HCT116 (cell line): ENCODE data around the gene KIRREL3.

ENCODE experiments used
- CEBPB ChIP-seq: IDR thresholded peaks from 2 replicates; pipeline ENCODE4 v1.6.1; 2012; ENCODE audit warnings: low read depth
- EZH2 ChIP-seq: fragments of 200-600 bp; sonication (generic); IDR thresholded peaks from 2 replicates; pipeline ENCODE4 v1.6.1; 2017; ENCODE audit warnings: antibody characterized with exemption, mixed run types
- EZH2phosphoT487 ChIP-seq: fragments of 200-600 bp; IDR thresholded peaks from 2 replicates; pipeline ENCODE4 v1.6.1; 2018; ENCODE audit warnings: antibody characterized with exemption, borderline replicate concordance
- FOSL1 ChIP-seq: IDR thresholded peaks from 2 replicates; pipeline ENCODE4 v1.6.1; 2012; ENCODE audit warnings: low read depth
- POLR2A ChIP-seq: IDR thresholded peaks from 2 replicates; pipeline ENCODE4 v1.7.0; 2011; ENCODE audit warnings: borderline replicate concordance; ENCODE audit not compliant: insufficient read depth, insufficient read length; ENCODE audit errors: extremely low read depth
- POLR2AphosphoS5 ChIP-seq: IDR thresholded peaks from 2 replicates; pipeline ENCODE4 v1.6.1; 2011; ENCODE audit warnings: mild to moderate bottlenecking, low read depth, low read length, moderate library complexity
- RAD21 ChIP-seq: IDR thresholded peaks from 2 replicates; pipeline ENCODE4 v1.6.1; 2012; ENCODE audit warnings: low read depth, mild to moderate bottlenecking
- TCF7L2 ChIP-seq: IDR thresholded peaks from 2 replicates; pipeline ENCODE4 v1.7.0; 2011; ENCODE audit warnings: borderline replicate concordance, inconsistent platforms; ENCODE audit not compliant: insufficient read depth, insufficient read length; ENCODE audit errors: extremely low read depth
- ZNF274 ChIP-seq: fragments of 200-500 bp; sonication (Bioruptor generic); IDR thresholded peaks from 2 replicates; pipeline ENCODE4 v1.6.1; 2014; ENCODE audit warnings: mild to moderate bottlenecking, low read depth, low read length, inconsistent platforms
- TF ChIP-seq, protein P1 (sequence below): IDR thresholded peaks from 2 replicates; pipeline ENCODE4 v1.6.1; 2011; ENCODE audit warnings: mild to moderate bottlenecking, low read length, moderate library complexity; ENCODE audit not compliant: insufficient replicate concordance; ENCODE audit errors: extremely low read depth
- TF ChIP-seq, protein P2 (sequence below), 3 experiments: fragments of 200-600 bp in 1 of 3; sonication (generic) in 1 of 3; IDR thresholded peaks in 2 of 3; conservative IDR thresholded peaks in 1 of 3; 2 replicates each; pipeline ENCODE4 v1.5.1; 2012 to 2017; ENCODE audit warnings: low read depth in 2 of 3, low read length in 2 of 3, antibody characterized with exemption in 1 of 3, borderline replicate concordance in 1 of 3, control low read depth in 1 of 3, mild to moderate bottlenecking in 1 of 3, mixed read lengths in 1 of 3, mixed run types in 1 of 3, moderate library complexity in 1 of 3; ENCODE audit not compliant: insufficient read depth in 1 of 3
- TF ChIP-seq, protein P3 (sequence below): IDR thresholded peaks from 2 replicates; pipeline ENCODE4 v1.6.1; 2012; ENCODE audit warnings: low read depth
- TF ChIP-seq, protein P4 (sequence below): IDR thresholded peaks from 2 replicates; pipeline ENCODE4 v1.6.1; 2012

DNA sequence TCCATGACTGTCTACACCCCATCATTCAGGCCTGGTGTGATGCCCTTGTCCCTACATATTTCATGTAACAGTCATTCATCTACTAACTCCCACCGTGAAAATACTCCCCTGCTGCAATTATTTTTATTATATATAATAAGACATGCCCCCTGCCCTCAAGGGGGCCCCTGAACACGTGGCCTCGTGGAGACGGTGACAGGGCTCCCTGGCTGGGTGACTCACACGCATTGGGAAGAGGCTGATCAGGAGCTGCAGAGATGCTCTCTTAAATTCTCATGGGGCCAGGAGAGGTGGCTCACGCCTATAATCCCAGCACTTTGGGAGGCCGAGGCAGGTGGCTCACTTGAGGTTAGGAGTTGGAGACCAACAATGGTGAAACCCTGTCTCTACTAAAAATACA, 556.5 kb downstream of the KIRREL3 start:
- TF ChIP-seq EZH2phosphoT487, result no peak
- no peak for TF ChIP-seq POLR2A
- TF ChIP-seq, protein P1, sequence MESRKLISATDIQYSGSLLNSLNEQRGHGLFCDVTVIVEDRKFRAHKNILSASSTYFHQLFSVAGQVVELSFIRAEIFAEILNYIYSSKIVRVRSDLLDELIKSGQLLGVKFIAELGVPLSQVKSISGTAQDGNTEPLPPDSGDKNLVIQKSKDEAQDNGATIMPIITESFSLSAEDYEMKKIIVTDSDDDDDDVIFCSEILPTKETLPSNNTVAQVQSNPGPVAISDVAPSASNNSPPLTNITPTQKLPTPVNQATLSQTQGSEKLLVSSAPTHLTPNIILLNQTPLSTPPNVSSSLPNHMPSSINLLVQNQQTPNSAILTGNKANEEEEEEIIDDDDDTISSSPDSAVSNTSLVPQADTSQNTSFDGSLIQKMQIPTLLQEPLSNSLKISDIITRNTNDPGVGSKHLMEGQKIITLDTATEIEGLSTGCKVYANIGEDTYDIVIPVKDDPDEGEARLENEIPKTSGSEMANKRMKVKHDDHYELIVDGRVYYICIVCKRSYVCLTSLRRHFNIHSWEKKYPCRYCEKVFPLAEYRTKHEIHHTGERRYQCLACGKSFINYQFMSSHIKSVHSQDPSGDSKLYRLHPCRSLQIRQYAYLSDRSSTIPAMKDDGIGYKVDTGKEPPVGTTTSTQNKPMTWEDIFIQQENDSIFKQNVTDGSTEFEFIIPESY, result no peak
- TF ChIP-seq POLR2AphosphoS5, result no peak
- TF ChIP-seq RAD21, result no peak
- TF ChIP-seq EZH2, result no peak
- TF ChIP-seq, protein P2, sequence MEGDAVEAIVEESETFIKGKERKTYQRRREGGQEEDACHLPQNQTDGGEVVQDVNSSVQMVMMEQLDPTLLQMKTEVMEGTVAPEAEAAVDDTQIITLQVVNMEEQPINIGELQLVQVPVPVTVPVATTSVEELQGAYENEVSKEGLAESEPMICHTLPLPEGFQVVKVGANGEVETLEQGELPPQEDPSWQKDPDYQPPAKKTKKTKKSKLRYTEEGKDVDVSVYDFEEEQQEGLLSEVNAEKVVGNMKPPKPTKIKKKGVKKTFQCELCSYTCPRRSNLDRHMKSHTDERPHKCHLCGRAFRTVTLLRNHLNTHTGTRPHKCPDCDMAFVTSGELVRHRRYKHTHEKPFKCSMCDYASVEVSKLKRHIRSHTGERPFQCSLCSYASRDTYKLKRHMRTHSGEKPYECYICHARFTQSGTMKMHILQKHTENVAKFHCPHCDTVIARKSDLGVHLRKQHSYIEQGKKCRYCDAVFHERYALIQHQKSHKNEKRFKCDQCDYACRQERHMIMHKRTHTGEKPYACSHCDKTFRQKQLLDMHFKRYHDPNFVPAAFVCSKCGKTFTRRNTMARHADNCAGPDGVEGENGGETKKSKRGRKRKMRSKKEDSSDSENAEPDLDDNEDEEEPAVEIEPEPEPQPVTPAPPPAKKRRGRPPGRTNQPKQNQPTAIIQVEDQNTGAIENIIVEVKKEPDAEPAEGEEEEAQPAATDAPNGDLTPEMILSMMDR (IDR thresholded peaks at IDR 0.05 in 2 of 3, conservative IDR thresholded peaks at IDR 0.05 in 1 of 3; ENCODE audit: borderline replicate concordance in 1 of 3, insufficient read depth in 1 of 3, low read depth in 2 of 3, low read length in 2 of 3), result no peak
- TF ChIP-seq TCF7L2, result no peak
- TF ChIP-seq, protein P3, sequence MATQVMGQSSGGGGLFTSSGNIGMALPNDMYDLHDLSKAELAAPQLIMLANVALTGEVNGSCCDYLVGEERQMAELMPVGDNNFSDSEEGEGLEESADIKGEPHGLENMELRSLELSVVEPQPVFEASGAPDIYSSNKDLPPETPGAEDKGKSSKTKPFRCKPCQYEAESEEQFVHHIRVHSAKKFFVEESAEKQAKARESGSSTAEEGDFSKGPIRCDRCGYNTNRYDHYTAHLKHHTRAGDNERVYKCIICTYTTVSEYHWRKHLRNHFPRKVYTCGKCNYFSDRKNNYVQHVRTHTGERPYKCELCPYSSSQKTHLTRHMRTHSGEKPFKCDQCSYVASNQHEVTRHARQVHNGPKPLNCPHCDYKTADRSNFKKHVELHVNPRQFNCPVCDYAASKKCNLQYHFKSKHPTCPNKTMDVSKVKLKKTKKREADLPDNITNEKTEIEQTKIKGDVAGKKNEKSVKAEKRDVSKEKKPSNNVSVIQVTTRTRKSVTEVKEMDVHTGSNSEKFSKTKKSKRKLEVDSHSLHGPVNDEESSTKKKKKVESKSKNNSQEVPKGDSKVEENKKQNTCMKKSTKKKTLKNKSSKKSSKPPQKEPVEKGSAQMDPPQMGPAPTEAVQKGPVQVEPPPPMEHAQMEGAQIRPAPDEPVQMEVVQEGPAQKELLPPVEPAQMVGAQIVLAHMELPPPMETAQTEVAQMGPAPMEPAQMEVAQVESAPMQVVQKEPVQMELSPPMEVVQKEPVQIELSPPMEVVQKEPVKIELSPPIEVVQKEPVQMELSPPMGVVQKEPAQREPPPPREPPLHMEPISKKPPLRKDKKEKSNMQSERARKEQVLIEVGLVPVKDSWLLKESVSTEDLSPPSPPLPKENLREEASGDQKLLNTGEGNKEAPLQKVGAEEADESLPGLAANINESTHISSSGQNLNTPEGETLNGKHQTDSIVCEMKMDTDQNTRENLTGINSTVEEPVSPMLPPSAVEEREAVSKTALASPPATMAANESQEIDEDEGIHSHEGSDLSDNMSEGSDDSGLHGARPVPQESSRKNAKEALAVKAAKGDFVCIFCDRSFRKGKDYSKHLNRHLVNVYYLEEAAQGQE, result no peak
- TF ChIP-seq, protein P4, sequence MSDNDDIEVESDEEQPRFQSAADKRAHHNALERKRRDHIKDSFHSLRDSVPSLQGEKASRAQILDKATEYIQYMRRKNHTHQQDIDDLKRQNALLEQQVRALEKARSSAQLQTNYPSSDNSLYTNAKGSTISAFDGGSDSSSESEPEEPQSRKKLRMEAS, result no peak
- TF ChIP-seq ZNF274, result no peak
- no peak for TF ChIP-seq CEBPB
- TF ChIP-seq FOSL1, result no peak
